OCI-LY7 (cell line): ENCODE results near the gene DCHS1. TPM values are rescaled to one million over a fixed set of nuclear protein-coding genes. Genes with fewer than 3 reads are reported as not detected.

Source experiments
- BruUV-seq: library from RNA; stranded (reverse); fragments of 400-500 nt; replicated peaks from 2 replicates; lab custom pipeline; 2021; lab: Mats Ljungman, UMichigan
- CTCF ChIA-PET: fragments of 300-600 bp; sonication (Branson Sonifier 250); formaldehyde crosslinking; loops from one replicate; lab custom pipeline; 2022; ENCODE audit warnings: antibody characterized with exemption; ENCODE audit not compliant: unreplicated experiment; lab: Charles Lee
- POLR2A ChIA-PET: fragments of 300-600 bp; sonication (Branson Sonifier 250); formaldehyde crosslinking; loops from one replicate; lab custom pipeline; 2022; ENCODE audit warnings: antibody characterized with exemption; lab: Charles Lee
- DNase-seq: peaks from one replicate; pipeline ENCODE4 v3.0.0-alpha.2; 2015; ENCODE audit warnings: low spot score
- H2AFZ ChIP-seq: fragments of 200-600 bp; sonication (generic), shearing (Covaris generic); 2 replicates; pipeline ENCODE4 v1.6.1; 2014; ENCODE audit warnings: mild to moderate bottlenecking, antibody characterized with exemption, low read length, moderate library complexity
- H3K27ac ChIP-seq: fragments of 200-600 bp; sonication (generic); 2 replicates; pipeline ENCODE4 v1.5.1; 2014; ENCODE audit warnings: mixed run types, low read depth, mild to moderate bottlenecking, moderate library complexity, low read length, inconsistent platforms; ENCODE audit not compliant: poor library complexity, severe bottlenecking
- H3K36me3 ChIP-seq: fragments of 200-600 bp; sonication (generic); 2 replicates; pipeline ENCODE4 v1.6.1; 2014; ENCODE audit warnings: mild to moderate bottlenecking, antibody characterized with exemption, low read length, moderate library complexity, mixed read lengths; ENCODE audit not compliant: insufficient read depth
- H3K4me1 ChIP-seq: fragments of 200-600 bp; sonication (generic); 2 replicates; pipeline ENCODE4 v1.5.1; 2014; ENCODE audit warnings: mild to moderate bottlenecking, low read length; ENCODE audit not compliant: insufficient read depth, poor library complexity, severe bottlenecking
- H3K4me2 ChIP-seq: fragments of 200-600 bp; sonication (generic); 2 replicates; pipeline ENCODE4 v1.6.1; 2014; ENCODE audit warnings: mild to moderate bottlenecking, low read length
- H3K4me3 ChIP-seq: fragments of 200-600 bp; sonication (generic); 2 replicates; pipeline ENCODE4 v1.5.1; 2014; ENCODE audit warnings: mild to moderate bottlenecking, low read depth, low read length; ENCODE audit not compliant: poor library complexity, severe bottlenecking
- H3K79me2 ChIP-seq: fragments of 200-600 bp; sonication (generic); 2 replicates; pipeline ENCODE4 v1.6.1; 2016; ENCODE audit warnings: low read depth, mild to moderate bottlenecking, low read length, moderate library complexity, mixed read lengths; ENCODE audit not compliant: insufficient read depth
- H3K9me2 ChIP-seq: fragments of 200-600 bp; sonication (generic); 2 replicates; pipeline ENCODE4 v1.6.1; 2016; ENCODE audit warnings: mild to moderate bottlenecking, low read length, mixed read lengths; ENCODE audit not compliant: insufficient read depth
- H3K9me3 ChIP-seq: fragments of 200-600 bp; sonication (generic); 2 replicates; pipeline ENCODE4 v1.6.1; 2014; ENCODE audit warnings: mild to moderate bottlenecking, mixed run types, low read length, mixed read lengths
- H4K20me1 ChIP-seq: fragments of 200-600 bp; sonication (generic); 2 replicates; pipeline ENCODE4 v1.6.1; 2014; ENCODE audit warnings: mild to moderate bottlenecking, antibody characterized with exemption, low read length, moderate library complexity, mixed read lengths; ENCODE audit not compliant: insufficient read depth
- EZH2phosphoT487 ChIP-seq: fragments of 200-600 bp; sonication (generic); IDR thresholded peaks from 2 replicates; pipeline ENCODE4 v1.6.1; 2018; ENCODE audit warnings: low read depth, borderline replicate concordance, mild to moderate bottlenecking, mixed run types, antibody characterized with exemption, low read length, moderate library complexity, mixed read lengths
- intact Hi-C: fragments of 100-400 bp; cut with micrococcal nuclease; formaldehyde crosslinking; loops from one replicate; pipeline ENCODE4 v1.10.0; 2022; ENCODE audit not compliant: unreplicated experiment
- total RNA-seq, 2 experiments: library from RNA; depleted of rRNA in 1 of 2; stranded (reverse); fragments of >200 nt in 1 of 2; shearing (Covaris generic) in 1 of 2; gene quantifications; 2 replicates each; pipeline ENCODE4 v1.2.3, GENCODE V29; 2014 to 2022
- TF ChIP-seq, protein P1 (sequence below): fragments of 200-600 bp; sonication (generic); conservative IDR thresholded peaks from 2 replicates; pipeline ENCODE4 v1.5.1; 2014; ENCODE audit warnings: mild to moderate bottlenecking, antibody characterized with exemption, low read length, moderate library complexity, mixed read lengths

Gene DCHS1
- total RNA-seq, 2 experiments from 2014 or later: 0.67 to 1.1 TPM

DNA sequence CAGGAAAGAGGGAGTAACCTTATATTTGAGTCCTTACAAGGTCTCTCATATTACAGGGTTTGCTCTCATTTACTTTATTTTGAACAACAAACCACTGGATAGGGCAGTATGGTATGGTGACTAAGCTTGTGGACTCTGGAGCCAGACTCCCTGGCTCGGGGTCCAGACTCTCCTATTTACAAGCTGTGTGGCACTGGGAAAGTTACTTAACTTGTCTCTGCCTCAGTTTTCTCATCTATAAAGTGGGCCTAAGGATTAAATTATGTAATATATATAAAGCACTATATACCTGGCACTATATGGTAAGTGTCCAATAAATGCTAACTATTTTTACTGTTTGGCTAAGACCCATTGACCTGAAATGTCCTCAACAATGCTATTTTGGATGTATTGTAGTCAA, 1.7 kb upstream of the DCHS1 start:
- Histone ChIP-seq H2AFZ (no peak overlapping the region), H4K20me1 (no peaks in the 10 kb centered on the region), H3K9me2 (no peaks in the 10 kb centered on the region), H3K27ac (no peak overlapping the region), H3K4me2 (no peak overlapping the region), H3K4me3 (no peak overlapping the region), H3K36me3 (no peaks in the 10 kb centered on the region), H3K4me1 (no peaks in the 10 kb centered on the region), H3K9me3 (no peaks in the 10 kb centered on the region), H3K79me2 (no peaks in the 10 kb centered on the region)
- DNase-seq: no peak
- BruUV-seq: no TSS peak
- POLR2A ChIA-PET: interaction anchor here (0.9 to 1.1 kb wide), 2 partner anchors 8 to 10 kb away, joined by 3 read pairs; no protein-coding TSS in a partner anchor
- CTCF ChIA-PET: no interaction called here
- TF ChIP-seq, protein P1, sequence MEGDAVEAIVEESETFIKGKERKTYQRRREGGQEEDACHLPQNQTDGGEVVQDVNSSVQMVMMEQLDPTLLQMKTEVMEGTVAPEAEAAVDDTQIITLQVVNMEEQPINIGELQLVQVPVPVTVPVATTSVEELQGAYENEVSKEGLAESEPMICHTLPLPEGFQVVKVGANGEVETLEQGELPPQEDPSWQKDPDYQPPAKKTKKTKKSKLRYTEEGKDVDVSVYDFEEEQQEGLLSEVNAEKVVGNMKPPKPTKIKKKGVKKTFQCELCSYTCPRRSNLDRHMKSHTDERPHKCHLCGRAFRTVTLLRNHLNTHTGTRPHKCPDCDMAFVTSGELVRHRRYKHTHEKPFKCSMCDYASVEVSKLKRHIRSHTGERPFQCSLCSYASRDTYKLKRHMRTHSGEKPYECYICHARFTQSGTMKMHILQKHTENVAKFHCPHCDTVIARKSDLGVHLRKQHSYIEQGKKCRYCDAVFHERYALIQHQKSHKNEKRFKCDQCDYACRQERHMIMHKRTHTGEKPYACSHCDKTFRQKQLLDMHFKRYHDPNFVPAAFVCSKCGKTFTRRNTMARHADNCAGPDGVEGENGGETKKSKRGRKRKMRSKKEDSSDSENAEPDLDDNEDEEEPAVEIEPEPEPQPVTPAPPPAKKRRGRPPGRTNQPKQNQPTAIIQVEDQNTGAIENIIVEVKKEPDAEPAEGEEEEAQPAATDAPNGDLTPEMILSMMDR: no peak
- TF ChIP-seq EZH2phosphoT487: no peak
- intact Hi-C loops: no loop called here

DNA sequence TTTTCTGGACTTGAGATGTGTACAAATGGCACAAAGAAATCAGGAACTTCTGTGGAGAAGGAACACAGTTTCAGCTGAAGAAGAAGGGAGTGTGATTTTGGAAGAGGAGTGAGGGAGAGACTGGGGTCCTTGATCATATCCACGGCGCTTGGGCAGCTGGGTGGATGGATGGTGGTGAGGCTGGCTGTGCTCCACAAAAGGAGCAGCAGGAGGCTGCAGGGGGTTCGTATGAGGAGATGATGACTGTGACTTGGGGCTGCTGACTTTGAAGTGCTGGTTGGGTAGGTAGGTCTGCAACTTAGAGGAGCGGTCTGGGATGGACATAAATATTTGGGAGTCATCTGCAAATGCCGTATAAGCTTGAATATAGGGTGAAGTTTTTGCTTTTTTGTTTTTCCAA, 1.3 kb upstream of the DCHS1 start:
- H3K4me3 ChIP-seq: no peak overlapping the region
- no peak overlapping the region for H3K4me2 ChIP-seq
- TF ChIP-seq EZH2phosphoT487: no peak
- TF ChIP-seq, protein P1: no peak
- no peaks in the 10 kb centered on the region for H3K79me2 ChIP-seq
- no peak overlapping the region for H3K27ac ChIP-seq
- no peaks in the 10 kb centered on the region for H3K36me3 ChIP-seq
- ChIA-PET CTCF (no interaction called here), POLR2A (interaction anchor here (1.1 kb wide), 1 partner anchor 8 kb away, joined by 3 read pairs; no protein-coding TSS in a partner anchor)
- H2AFZ ChIP-seq: no peak overlapping the region
- DNase-seq: no peak
- no peaks in the 10 kb centered on the region for H3K9me3 ChIP-seq
- intact Hi-C loops: no loop called here
- no TSS peak for BruUV-seq
- no peaks in the 10 kb centered on the region for H3K4me1 ChIP-seq
- H3K9me2 ChIP-seq: no peaks in the 10 kb centered on the region
- H4K20me1 ChIP-seq: no peaks in the 10 kb centered on the region

DNA sequence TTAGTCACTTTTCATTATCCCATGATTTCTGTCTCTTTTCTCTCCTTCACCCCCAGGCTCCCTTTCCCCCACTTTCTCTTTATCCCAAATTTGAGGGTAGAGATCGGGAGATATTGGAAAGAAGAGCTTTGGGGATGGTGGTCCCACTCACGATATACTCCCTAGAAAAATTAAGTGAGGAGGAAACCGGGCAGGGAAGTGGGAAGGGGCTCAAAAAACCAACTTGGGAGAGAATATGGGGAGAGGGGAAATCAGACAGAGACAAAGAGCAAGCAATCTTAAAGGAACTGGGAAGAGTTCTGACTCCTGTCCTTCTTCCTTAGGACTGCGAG, 941 bp upstream of the DCHS1 start:
- Histone ChIP-seq H3K36me3 (no peaks in the 10 kb centered on the region), H4K20me1 (no peaks in the 10 kb centered on the region), H3K27ac (no peak overlapping the region), H3K4me2 (no peak overlapping the region), H3K9me2 (no peaks in the 10 kb centered on the region), H3K9me3 (no peaks in the 10 kb centered on the region), H3K4me1 (no peaks in the 10 kb centered on the region), H3K4me3 (no peak overlapping the region), H3K79me2 (no peaks in the 10 kb centered on the region), H2AFZ (no peak overlapping the region)
- no TSS peak for BruUV-seq
- TF ChIP-seq, protein P1: no peak
- TF ChIP-seq EZH2phosphoT487: no peak
- POLR2A ChIA-PET: no interaction called here
- intact Hi-C loops: no loop called here
- DNase-seq: no peak
- CTCF ChIA-PET: no interaction called here
